DMS53 treated with DMSO at 0.1 percent for 48 hours (cell line): Measurements from ENCODE around the gene MTSS2.
"Not testable (repeated sequence)": the region's sequence is repeated elsewhere in the genome, so short reads cannot be mapped to it uniquely, and the experiment has no call there.

Experiments used
- DNase-seq: peaks from one replicate; lab custom pipeline; 2025; ENCODE audit not compliant: unreplicated experiment; lab: John Stamatoyannopoulos, UW

MTSS2 gene

DNA sequence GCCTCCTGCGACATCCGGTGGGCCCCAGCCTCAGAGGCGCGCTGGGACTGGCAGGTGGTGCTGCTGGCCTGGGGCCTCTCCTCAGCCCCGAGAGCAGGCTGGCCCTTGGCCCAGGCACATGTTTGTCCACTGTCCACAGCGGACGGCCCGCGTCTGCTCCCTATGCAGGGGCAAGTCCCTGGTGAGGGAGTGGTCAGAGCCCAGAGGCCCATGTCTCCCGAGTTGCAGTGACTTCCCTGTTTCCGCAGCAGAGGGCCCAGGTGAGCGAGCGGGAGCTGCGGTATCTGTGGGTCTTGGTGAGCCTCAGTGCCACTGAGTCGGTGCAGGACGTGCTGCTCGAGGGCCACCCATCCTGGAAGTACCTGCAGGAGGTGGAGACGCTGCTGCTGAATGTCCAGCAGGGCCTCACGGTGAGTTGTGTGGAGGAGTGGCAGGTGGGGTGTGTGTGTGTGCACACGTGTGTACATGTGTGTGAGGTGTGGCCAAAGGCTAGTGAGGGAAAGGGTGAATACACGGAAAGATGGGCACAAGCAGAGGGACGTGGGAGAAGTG lies 29.1 kb downstream of the MTSS2 start:
- DNase-seq = no peak

DNA sequence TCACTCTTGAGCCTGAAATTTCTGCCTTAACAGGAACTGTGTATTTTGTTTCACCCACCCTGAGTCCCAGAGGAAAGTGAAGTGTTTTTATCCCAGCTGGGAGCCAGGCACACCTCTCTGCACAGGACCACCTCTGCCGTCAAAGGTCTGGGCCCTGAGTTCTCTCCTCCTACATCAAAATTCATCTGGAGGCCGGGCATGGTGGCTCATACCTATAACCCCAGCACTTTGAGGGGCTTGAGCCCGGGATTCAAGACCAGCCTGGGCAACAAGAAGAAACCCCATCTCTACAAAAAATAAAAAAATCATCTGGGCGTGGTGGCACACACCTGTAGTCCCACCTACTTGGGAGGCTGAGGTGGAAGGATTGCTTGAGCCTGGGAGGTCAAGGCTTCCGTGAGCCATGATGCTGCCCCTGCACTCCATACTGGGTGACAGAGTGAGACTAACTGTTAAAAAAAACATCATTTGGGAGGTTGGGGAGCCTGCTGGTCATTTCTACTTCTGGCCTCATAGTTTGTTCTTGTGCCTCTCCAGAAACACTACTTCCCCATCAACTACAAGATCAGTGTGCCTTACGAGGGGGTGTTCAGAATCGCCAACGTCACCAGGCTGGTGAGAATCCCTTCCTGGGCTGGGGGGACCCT lies 29.7 kb downstream of the MTSS2 start:
- DNase-seq = no peak

DNA sequence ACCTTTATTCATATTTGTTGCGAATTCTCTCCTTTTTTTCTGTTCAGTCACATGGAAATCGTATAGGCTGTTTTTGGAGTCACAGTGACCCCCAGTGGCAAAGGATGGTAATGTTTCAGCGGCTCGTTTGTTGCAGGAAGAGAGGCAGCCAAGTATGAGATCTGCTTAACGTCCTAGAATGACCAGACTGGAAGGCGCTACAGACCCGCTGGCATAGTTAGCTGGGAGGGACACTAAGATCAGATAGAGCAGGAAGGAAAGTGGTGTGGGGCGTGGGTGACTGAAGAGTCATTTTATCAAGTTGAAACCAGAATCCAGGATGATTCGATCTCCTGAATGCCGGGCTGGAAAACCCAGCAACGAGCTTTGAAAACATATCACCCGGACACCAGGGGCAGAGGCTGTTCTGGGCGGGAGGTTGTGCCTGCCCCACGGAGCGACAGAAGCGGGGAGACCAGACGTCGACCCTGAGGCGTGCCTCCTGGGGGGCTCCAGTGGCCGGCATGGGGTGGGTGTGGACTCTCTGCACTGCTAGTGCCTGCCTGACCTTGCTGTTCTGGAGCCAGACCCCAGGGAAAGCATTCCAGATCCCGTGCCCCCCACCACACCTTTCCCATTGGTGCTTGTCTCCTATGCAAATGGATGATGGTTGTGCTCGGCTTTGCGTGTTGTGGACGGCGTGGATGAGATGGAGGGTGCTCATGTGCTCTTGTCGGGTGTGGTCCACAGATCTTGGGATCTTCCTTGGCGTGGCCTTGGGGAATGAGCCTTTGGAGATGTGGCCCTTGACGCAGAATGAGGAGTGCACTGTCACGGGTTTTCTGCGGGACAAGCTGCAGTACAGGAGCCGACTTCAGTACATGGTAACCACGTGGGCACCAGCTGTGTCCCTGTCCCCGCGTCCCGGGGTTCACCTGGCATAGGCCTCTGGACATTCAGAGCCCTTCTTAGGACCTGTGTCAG lies 31.8 kb downstream of the MTSS2 start:
- peak; percentile 53 for DNase-seq

DNA sequence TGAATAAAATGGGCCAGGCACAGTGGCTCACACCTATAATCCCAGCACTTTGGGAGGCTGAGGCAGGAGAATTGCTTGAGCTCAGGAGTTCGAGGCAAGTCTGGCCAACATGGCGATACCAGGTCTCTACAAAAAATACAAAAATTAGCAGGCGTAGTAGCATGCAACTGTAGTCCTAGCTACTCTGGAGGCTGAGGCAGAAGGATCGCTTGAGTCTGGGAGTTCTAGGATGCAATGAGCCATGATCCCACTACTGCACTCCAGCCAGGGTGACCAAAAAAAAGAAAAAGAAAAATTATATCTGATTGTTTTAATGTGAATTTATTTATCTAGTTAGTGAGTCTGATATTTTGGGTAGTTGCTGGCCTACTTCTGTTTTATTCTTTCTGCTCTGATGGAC lies 32.4 kb downstream of the MTSS2 start:
- no peak for DNase-seq

DNA sequence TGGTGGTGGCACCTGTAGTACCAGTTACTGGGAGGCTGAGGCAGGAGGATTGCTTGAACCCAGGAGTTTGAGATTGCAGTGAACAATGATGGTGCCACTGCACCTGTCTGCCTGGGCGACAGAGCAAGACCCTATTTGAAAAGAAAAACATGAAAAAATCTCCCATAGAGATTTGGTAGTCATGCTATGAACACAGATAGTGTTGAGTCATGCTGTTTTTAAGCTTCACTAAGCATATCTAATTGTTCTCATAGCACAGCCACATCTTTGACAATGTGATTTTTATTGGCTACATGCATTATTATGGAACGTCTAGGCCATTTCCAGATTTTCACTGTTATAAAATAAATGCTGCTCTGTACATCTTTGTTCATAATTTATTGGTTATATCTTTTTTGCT lies 33.5 kb downstream of the MTSS2 start:
- no peak for DNase-seq

DNA sequence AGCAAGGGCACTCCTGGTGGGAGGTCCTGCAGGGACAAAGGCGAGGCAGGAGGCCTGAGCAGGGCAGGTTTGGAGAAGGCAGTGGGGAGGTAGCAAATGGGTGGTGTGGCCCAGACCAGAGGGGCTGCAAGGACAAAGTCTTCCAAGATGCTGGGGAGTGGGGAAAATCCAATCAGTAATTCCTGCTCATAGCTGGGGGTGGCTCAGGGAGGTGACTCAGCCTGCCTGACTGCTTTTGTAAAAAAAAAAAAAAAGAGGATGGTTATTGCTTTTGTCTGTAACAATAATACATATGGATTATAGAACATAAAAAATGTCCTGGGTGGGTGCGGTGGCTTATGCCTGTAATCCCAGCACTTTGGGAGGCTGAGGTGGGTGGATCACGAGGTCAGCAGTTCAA lies 34.3 kb downstream of the MTSS2 start:
- no peak for DNase-seq

DNA sequence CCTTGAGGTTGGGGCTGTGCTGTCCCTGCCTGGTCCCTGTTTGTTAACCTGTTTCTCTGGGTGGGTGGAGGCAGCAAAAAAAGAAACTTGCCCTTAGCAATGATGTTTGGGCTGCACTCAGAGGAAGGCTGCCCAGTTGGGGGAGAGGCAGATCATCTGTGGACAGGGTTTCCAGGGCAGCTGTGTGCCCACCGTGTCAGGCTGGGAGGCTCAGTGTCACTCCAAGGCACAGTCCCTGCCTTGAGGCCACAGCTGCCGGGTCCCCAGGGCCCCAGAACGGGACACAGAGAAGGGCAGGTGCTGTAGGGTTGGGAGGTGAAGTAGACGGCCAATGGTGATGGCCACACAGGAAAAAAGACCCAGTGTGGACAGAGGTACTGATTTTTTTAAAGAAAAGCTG lies 35.6 kb downstream of the MTSS2 start:
- DNase-seq = no peak

DNA sequence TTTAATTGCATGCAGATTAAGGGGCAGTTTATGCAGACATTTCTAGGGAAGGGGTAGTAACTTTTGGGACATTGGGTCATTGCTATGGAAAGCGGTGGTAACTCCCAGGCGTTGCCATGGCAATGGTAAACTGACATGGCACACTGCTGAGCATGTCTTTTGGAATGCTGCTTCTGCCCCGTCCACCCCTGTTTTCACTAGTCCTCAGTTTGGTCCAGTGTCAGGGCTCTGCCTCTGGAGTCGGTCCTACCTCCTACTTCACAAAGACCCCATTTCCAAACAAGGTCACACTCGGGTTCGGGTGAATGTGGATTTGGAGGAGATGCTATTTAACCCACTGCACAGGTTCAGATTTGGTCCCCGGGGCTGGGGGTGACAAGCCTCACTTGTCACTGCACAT lies 36.6 kb downstream of the MTSS2 start:
- no peak for DNase-seq

DNA sequence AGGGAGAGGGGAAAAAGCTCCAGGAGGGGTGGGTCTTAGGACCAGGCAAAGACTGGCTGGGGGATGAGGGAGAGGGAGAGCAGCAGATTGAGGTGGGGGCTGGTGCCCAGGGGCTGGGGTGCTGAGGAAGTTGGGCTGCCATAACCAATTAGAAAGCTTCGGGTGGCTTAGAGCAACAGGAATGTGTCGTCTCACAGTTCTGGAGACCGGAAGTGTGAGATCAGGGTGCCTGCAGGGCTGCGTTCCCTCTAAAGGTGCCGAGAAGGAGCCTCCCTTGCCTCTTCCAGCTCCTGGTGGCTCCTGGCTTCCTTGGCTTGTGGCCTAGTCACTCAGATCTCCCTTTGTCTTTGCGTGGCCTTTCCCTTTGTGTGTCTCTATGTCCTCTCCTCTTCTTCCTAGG lies 37.2 kb downstream of the MTSS2 start:
- DNase-seq = no peak

DNA sequence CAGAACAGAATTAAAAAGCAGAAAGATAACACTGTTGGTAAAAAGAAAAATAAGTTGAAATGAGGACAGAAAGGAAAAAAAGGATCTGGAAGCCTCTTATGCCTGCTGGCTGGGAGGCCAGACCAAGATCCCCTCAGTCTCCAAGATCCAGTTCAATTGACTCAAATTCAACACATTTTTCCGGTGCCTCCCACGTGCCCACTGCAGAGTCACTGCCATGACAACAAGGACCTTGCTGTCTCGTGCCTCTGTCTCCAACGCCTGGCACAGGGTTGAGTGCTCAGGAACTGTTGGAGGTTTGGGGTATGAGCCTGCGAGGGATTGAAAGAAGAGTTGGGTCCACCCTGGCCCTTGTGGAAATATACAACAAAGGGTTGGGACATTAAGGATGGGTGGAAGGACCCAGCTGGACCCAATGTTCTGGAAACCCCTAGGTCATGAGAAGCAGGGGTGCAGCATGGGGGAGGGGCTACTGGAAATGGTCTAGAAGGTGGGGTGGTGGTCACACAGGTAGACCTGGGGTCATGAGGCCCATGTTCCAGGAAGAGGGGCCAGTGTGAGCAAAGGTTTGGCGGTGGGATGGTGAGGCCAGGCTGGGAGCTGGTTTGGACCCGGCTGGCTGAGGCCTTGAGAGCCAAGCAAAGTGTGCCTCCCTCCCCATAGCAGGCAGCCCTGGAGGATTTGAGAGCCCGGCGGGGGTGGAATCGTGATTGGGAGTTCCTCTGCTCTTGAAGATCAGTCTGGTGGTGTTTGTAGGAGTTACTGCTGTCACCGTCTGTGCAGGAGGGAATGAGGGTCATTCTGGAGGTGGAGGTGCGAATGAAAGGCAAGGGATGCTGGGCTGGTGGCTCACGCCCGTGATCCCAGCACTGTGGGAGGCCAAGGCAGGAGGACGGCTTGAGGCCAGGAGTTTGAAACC lies 38.2 kb downstream of the MTSS2 start:
- no peak for DNase-seq

DNA sequence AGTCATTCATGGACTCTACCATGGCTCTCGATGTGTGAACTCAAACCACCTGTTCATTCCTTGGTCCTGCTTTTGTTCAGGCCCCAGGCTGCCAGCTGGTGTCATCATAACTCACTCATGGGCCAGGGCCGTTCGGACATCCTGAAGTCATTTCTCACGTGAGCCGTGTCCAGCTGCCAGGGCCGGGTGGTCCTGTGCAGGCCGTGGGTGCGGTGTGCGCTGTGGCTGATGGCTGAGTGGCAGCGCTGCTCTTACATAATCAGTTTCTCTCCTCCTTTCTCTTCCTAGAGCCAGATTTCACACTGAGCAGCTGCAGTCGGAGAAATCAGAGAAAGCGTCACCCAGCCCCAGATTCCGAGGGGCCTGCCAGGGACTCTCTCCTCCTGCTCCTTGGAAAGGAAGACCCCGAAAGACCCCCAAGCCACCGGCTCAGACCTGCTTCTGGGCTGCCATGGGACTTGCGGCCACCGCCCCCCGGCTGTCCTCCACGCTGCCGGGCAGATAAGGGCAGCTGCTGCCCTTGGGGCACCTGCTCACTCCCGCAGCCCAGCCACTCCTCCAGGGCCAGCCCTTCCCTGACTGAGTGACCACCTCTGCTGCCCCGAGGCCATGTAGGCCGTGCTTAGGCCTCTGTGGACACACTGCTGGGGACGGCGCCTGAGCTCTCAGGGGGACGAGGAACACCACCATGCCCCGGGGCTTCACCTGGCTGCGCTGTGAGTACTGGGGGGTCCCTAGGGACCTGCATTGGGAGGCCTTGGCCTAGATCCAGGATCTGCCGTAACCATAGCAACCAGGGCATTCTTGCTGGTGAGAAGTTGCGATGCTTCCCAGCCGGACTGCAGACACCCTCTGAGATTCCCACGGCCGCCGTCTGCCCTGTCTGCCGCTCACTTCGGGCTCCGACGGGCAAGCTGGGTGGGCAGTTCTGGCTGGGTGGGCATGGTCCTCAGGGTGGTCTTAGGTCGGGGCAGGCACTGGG lies 39.3 kb downstream of the MTSS2 start, which contains the start of gene IL34:
Gene IL34, plus strand, starts transcription at position 300 of the 982 bp plus-strand sequence. Its CDS starts 389 bp downstream, at position 689.
- DNase-seq = peak; percentile 74

DNA sequence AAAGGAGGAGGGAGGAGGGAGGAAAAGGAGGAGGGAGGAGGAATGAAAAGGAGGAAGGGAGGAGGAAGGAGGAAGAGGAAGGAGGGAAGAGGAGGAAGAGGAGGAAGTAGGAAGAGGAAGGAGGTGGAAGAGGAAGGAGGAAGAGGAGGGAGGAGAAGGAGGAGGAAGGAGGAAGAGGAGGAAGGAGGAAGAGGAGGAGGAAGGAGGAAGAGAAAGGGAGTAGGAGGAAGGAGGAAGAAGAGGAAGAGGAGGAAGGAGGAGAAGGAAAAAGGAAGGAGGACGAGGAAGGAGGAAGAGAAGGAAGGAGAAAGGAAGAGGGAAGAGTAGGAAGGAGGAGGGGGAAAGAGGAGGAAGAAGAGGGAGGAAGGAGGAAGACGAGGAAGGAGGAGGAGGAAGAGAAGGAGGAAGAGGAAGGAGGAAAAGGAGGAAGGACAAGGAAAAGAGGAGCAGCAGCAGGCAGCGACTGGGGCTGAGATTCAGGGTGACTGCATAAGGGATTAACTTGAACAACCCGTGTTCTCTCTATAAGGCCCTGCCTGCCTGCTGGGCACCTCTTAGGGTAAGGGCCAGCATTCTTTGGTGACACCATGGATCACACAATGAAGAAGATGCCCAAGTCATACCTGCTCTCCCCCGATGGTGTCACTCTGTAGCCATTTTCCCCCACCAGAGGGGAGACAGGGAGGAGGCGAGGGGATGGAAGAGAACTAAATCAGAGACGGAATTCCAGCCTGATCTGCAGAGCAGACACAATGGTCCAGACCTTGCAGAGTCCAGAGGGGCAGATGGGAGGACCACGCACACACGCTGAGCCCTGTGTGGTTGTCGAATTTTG lies 40.9 kb downstream of the MTSS2 start:
- no peak for DNase-seq

DNA sequence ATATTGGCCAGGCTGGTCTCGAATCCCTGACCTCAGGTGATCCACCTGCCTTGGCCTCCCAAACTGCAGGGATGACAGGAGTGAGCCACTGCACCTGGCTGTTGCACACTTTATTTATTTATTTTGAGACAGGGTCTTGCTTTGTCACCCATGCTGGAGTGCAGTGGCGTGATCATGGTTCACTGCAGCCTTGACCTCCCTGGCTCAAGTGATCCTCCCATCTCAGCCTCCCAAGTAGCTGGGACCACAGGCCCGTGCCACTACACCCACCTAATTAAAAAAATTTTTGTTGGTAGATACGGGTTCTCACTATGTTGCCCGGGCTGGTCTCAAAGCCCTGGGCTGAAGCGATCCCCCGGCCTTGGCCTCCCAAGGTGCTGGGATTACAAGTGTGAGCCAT lies 42.6 kb downstream of the MTSS2 start:
- DNase-seq = not testable (repeated sequence)

DNA sequence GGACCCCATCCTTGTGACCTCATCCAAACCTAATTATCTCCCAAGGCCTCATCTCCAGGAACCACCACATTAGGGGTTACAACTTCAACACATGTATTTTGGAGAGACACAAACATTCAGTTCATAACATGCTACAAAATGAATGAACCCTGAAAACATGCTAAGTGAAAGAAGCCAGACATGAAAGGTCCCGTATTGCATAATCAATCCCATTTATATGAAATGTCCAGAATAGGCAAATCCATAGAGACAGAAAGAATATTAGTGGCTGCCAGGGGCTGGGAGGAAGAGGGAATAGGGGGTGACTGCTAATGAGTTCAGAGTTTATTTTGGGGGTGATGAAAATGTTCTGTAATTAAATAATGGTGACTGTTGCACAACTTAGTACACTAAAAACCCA lies 43.2 kb downstream of the MTSS2 start:
- no peak for DNase-seq

DNA sequence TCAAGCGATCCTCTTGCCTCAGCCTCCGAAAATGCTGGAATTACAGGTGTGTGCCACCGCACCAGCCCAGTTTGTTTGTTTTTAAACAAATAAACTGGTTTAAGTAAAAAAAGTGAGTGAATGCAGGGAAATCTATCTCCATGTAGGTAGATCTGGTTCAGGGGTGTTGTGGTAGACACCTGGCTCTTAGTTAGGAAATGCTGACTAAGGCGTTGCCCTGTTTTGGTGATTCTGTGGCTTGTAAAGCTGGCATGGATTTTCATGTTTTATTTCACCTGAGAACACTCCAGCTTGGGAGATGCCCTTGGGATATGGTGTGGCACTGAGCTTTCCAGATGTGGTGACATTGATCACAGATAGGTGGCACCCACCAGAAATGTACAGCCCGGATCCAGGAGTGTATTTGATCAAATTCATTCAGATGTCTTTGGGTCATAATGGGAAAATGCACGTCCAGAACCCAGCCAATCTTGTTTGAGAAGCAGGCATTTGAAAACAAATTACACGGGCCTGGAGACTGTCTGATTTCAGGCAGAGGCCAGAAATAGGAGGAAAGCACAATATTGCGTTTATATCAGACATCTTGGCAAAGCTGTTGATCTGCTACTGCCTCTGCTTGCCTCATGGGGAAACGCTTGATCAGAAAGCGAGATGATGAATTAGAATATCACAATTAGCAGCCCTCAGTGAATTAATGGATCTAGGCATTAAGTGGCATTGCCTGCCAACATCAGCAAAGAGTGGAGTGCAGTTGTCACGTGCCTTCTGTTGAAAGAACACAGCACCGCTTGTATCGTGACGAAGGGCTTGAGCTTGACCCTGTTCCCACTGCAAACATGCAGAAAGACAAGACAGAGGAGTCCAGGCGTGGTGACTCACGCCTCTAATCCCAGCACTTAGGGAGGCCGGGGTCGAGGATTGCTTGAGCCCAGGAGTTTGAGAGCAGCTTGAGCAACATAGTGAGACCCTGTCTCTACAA lies 46.8 kb downstream of the MTSS2 start:
- DNase-seq = no peak
